GM04503 (cell line): ENCODE results near the gene MYL5.

Experiments
- DNase-seq: peaks from one replicate; pipeline ENCODE4 v3.0.0-alpha.2; 2012; ENCODE audit warnings: low read depth

The MYL5 gene

GRCh38 chr4:675036-675882 is 917 bp downstream of the MYL5 start:
- DNase-seq: no peak

- DNase-seq: no peak
Measured at GRCh38 chr4:675980-676870, 1.9 kb downstream of the MYL5 start.

- DNase-seq: no peak
Measured at GRCh38 chr4:676871-677235, 2.5 kb downstream of the MYL5 start.

- DNase-seq: no peak
Measured at GRCh38 chr4:677431-678293, 3.3 kb downstream of the MYL5 start.

- DNase-seq: no peak
Measured at GRCh38 chr4:678331-679103, 4.2 kb downstream of the MYL5 start.

GRCh38 chr4:679104-679481 is 4.8 kb downstream of the MYL5 start:
- no peak for DNase-seq

GRCh38 chr4:679629-680028 is 5.3 kb downstream of the MYL5 start:
- no peak for DNase-seq

- no peak for DNase-seq
Measured at GRCh38 chr4:680091-680490, 5.7 kb downstream of the MYL5 start.

- DNase-seq: no peak
Measured at GRCh38 chr4:680551-680927, 6.2 kb downstream of the MYL5 start.

- DNase-seq: no peak
Measured at GRCh38 chr4:680928-681645, 6.7 kb downstream of the MYL5 start.

- DNase-seq: no peak
Measured at GRCh38 chr4:681736-682451, 7.6 kb downstream of the MYL5 start.

GRCh38 chr4:682490-683172 is 8.3 kb downstream of the MYL5 start:
- DNase-seq: no peak

- DNase-seq: no peak
Measured at GRCh38 chr4:683247-683897, 9.0 kb downstream of the MYL5 start.

- no peak for DNase-seq
Measured at GRCh38 chr4:683982-684622, 9.8 kb downstream of the MYL5 start.

GRCh38 chr4:684623-685327 is 10.4 kb downstream of the MYL5 start:
- DNase-seq: no peak

- no peak for DNase-seq
Measured at GRCh38 chr4:685679-686412, 11.5 kb downstream of the MYL5 start.

GRCh38 chr4:686413-687040 is 12.2 kb downstream of the MYL5 start:
- no peak for DNase-seq
